ENCODE measurements around the gene RUNX1. TPM values are rescaled to one million over a fixed set of nuclear protein-coding genes. Genes with fewer than 3 reads are reported as not detected.

The RUNX1 gene
- total RNA-seq, 1 donor, result 40.9 TPM

GRCh38 chr21:34907461-34908418, 141.4 kb downstream of the RUNX1 start:
- Histone ChIP-seq H3K79me2 (ENCODE audit: insufficient read depth, low read length) (no peaks in the 10 kb centered on the region), H3K4me3 (ENCODE audit: insufficient read depth, low read length) (no peak overlapping the region), H3K27ac (ENCODE audit: low read depth, low read length) (no peak overlapping the region), H3K36me3 (ENCODE audit: insufficient read depth, low read length) (no peaks in the 10 kb centered on the region), H3K4me1 (ENCODE audit: insufficient read depth, low read length) (peaks cover 6% of the 10 kb centered on the region), H4K20me1 (ENCODE audit: insufficient read depth, low read length) (peaks cover 12% of the 10 kb centered on the region), H2AFZ (ENCODE audit: low read length) (no peak overlapping the region), H3K4me2 (ENCODE audit: insufficient read depth, low read length) (no peak overlapping the region), H3K27me3 (ENCODE audit: insufficient read depth, low read length) (peaks cover 3% of the 10 kb centered on the region), H3K9me3 (ENCODE audit: low read depth, low read length) (no peaks in the 10 kb centered on the region)
- DNase-seq (ENCODE audit: insufficient read length, low spot score, missing footprints), result no peak
- no peak for TF ChIP-seq CTCF (IDR thresholded peaks at IDR 0.05; ENCODE audit: extremely low read depth, low read depth, low read length)

GRCh38 chr21:34906401-34906800, 142.7 kb downstream of the RUNX1 start:
- DNase-seq (ENCODE audit: insufficient read length, low spot score, missing footprints), result no peak
- Histone ChIP-seq H3K79me2 (ENCODE audit: insufficient read depth, low read length) (no peaks in the 10 kb centered on the region), H4K20me1 (ENCODE audit: insufficient read depth, low read length) (peaks cover 7% of the 10 kb centered on the region)

GRCh38 chr21:34905218-34905537, 143.9 kb downstream of the RUNX1 start:
- Histone ChIP-seq H3K27me3 (ENCODE audit: insufficient read depth, low read length) (peaks cover 3% of the 10 kb centered on the region), H3K4me3 (ENCODE audit: insufficient read depth, low read length) (no peak overlapping the region), H3K27ac (ENCODE audit: low read depth, low read length) (no peak overlapping the region), H2AFZ (ENCODE audit: low read length) (no peak overlapping the region), H3K9me3 (ENCODE audit: low read depth, low read length) (no peaks in the 10 kb centered on the region), H3K79me2 (ENCODE audit: insufficient read depth, low read length) (no peaks in the 10 kb centered on the region), H3K4me1 (ENCODE audit: insufficient read depth, low read length) (no peaks in the 10 kb centered on the region), H3K36me3 (ENCODE audit: insufficient read depth, low read length) (no peaks in the 10 kb centered on the region), H3K4me2 (ENCODE audit: insufficient read depth, low read length) (no peak overlapping the region), H4K20me1 (ENCODE audit: insufficient read depth, low read length) (peaks cover 3% of the 10 kb centered on the region)
- no peak for TF ChIP-seq CTCF (IDR thresholded peaks at IDR 0.05; ENCODE audit: extremely low read depth, low read depth, low read length)
- DNase-seq (ENCODE audit: insufficient read length, low spot score, missing footprints), result no peak

More at GRCh38 chr21:34906401-34906800, 142.7 kb downstream of the RUNX1 start:
- Histone ChIP-seq H3K4me1 (ENCODE audit: insufficient read depth, low read length) (no peaks in the 10 kb centered on the region), H3K4me3 (ENCODE audit: insufficient read depth, low read length) (no peak overlapping the region), H3K36me3 (ENCODE audit: insufficient read depth, low read length) (no peaks in the 10 kb centered on the region), H3K27me3 (ENCODE audit: insufficient read depth, low read length) (peaks cover 3% of the 10 kb centered on the region), H3K4me2 (ENCODE audit: insufficient read depth, low read length) (no peak overlapping the region), H3K27ac (ENCODE audit: low read depth, low read length) (no peak overlapping the region), H2AFZ (ENCODE audit: low read length) (no peak overlapping the region), H3K9me3 (ENCODE audit: low read depth, low read length) (no peaks in the 10 kb centered on the region)
- TF ChIP-seq CTCF (IDR thresholded peaks at IDR 0.05; ENCODE audit: extremely low read depth, low read depth, low read length), result no peak

GRCh38 chr21:34904526-34905217, 144.4 kb downstream of the RUNX1 start:
- Histone ChIP-seq H3K4me3 (ENCODE audit: insufficient read depth, low read length) (no peak overlapping the region), H3K27me3 (ENCODE audit: insufficient read depth, low read length) (peaks cover 3% of the 10 kb centered on the region), H3K9me3 (ENCODE audit: low read depth, low read length) (no peaks in the 10 kb centered on the region), H4K20me1 (ENCODE audit: insufficient read depth, low read length) (peaks cover 3% of the 10 kb centered on the region), H3K27ac (ENCODE audit: low read depth, low read length) (no peak overlapping the region), H3K79me2 (ENCODE audit: insufficient read depth, low read length) (no peaks in the 10 kb centered on the region), H3K36me3 (ENCODE audit: insufficient read depth, low read length) (no peaks in the 10 kb centered on the region), H2AFZ (ENCODE audit: low read length) (no peak overlapping the region), H3K4me2 (ENCODE audit: insufficient read depth, low read length) (no peak overlapping the region), H3K4me1 (ENCODE audit: insufficient read depth, low read length) (no peaks in the 10 kb centered on the region)
- no peak for DNase-seq (ENCODE audit: insufficient read length, low spot score, missing footprints)
- TF ChIP-seq CTCF (IDR thresholded peaks at IDR 0.05; ENCODE audit: extremely low read depth, low read depth, low read length), result no peak

All from osteoblast (primary cell).